ENCODE data around the gene ARHGEF26. TPM values are rescaled to one million over a fixed set of nuclear protein-coding genes. Genes with fewer than 3 reads are reported as not detected.
A peak's percentile ranks its signal among the peaks of the same experiment; 100 is the strongest.

The ARHGEF26 gene
- total and polyA plus RNA-seq, 7 donors: 2.3 to 125 (median 48.4) TPM

DNA sequence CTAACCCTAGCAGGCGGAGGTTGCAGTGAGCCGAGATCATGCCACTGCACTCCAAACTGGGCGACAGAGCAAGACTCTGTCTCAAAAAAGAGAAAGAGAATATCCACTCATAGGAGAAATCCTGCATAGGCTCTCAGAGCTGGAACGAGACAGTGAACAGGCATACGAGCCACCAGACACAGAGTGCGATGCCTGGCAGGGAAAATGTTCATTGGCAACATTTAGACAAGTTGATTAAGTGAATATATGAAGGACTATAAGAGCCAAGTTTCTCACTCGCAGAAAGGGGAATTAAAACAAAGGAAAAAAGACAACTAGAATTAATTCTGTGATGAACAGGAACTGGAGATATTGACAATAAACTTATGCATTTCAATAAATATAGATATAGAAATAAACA, 27.1 kb upstream of the ARHGEF26 start:
- Histone ChIP-seq H3K27ac (peak overlapping the region; percentile 4 to 70 (median 49)), H3K36me3 (no peaks in the 10 kb centered on the region), H3K4me1 (peaks cover 0 to 43% (median 17%) of the 10 kb centered on the region in 4 donors), H3K4me3 (no peak overlapping the region), H3K9me3 (no peaks in the 10 kb centered on the region), H3K27me3 (no peaks in the 10 kb centered on the region)
- DNase-seq: no peak
- intact Hi-C loops (cut with DNase I): no loop called here
- WGBS, 2 donors: 89 to 93% methylated on average over 7 of the region's 7 CpGs
- TF ChIP-seq, protein P1, sequence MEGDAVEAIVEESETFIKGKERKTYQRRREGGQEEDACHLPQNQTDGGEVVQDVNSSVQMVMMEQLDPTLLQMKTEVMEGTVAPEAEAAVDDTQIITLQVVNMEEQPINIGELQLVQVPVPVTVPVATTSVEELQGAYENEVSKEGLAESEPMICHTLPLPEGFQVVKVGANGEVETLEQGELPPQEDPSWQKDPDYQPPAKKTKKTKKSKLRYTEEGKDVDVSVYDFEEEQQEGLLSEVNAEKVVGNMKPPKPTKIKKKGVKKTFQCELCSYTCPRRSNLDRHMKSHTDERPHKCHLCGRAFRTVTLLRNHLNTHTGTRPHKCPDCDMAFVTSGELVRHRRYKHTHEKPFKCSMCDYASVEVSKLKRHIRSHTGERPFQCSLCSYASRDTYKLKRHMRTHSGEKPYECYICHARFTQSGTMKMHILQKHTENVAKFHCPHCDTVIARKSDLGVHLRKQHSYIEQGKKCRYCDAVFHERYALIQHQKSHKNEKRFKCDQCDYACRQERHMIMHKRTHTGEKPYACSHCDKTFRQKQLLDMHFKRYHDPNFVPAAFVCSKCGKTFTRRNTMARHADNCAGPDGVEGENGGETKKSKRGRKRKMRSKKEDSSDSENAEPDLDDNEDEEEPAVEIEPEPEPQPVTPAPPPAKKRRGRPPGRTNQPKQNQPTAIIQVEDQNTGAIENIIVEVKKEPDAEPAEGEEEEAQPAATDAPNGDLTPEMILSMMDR (IDR thresholded peaks at IDR 0.05): no peak
- TF ChIP-seq POLR2A (IDR thresholded peaks at IDR 0.05) (no peak), EP300 (IDR thresholded peaks at IDR 0.05) (no peak), POLR2AphosphoS5 (IDR thresholded peaks at IDR 0.05) (no peak)

GRCh38 chr3:154095832-154096421, 25.3 kb upstream of the ARHGEF26 start:
- H3K4me1 ChIP-seq: peaks cover 0 to 43% (median 17%) of the 10 kb centered on the region in 4 donors
- H3K36me3 ChIP-seq: no peaks in the 10 kb centered on the region
- no peaks in the 10 kb centered on the region for H3K27me3 ChIP-seq
- intact Hi-C loops (cut with DNase I): loop anchor here (1.0 kb wide), 1 partner anchor 157 kb away; no protein-coding TSS in a partner anchor
- no peaks in the 10 kb centered on the region for H3K9me3 ChIP-seq
- DNase-seq: no peak
- no peak overlapping the region for H3K4me3 ChIP-seq
- TF ChIP-seq, protein P1 (IDR thresholded peaks at IDR 0.05): peak in 2 of 4 experiments; percentile 45 to 51
- no peak for TF ChIP-seq POLR2A (IDR thresholded peaks at IDR 0.05)
- peak overlapping the region in 2 of 4 donors; percentile 1 to 70 for H3K27ac ChIP-seq
- WGBS, 2 donors: 61 to 88% methylated on average over 3 of the region's 3 CpGs

DNA sequence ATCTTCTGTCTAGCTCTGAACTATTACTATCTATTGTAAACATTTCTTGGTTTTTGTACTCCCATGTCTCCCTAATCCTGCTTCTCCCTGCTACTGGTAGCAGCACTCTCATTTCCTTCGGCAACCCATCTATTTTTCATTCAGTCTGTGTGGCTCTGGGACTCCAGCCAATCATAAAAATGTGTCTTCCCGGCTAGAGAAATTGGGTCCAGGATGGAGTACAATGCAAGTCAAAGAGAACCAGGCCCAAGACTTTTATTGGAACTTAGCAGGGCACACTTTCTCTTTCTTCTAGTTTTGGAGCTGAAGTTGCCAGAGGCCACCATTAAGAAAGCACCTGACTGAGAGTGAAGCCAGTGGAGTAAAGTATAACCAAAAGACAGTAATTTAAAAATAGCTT, 22.8 kb upstream of the ARHGEF26 start:
- intact Hi-C loops (cut with DNase I): no loop called here

DNA sequence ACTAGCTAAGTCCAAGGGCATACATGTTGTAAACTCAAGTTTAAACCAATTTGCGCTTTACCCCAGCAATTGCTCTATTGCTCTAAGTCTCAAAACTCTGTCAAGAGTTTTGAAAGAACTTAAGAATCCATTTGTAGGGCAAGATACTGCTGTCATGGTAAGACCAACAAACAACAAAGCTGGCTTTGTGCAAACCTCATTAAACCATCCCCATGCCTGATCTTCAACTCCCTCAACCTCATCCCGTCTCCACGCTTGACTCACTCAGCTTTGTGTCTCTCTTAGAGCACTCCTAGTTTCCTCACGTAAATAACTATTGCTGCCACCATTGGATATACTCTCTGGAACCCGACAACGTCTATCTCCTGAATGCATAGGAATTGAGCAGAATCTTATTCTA, 20.6 kb upstream of the ARHGEF26 start:
- WGBS, 2 donors: 94 to 96% methylated on average over 6 of the region's 6 CpGs

More for the DNA sequence above, 22.8 kb upstream of the ARHGEF26 start:
- Histone ChIP-seq H3K36me3 (no peaks in the 10 kb centered on the region), H3K9me3 (no peaks in the 10 kb centered on the region), H3K4me3 (no peak overlapping the region), H3K4me1 (peaks cover 0 to 40% (median 17%) of the 10 kb centered on the region in 4 donors), H3K27me3 (no peaks in the 10 kb centered on the region), H3K27ac (peak overlapping the region in 3 of 4 donors; percentile 19 to 64 (median 47))
- 72 to 82% methylated on average over 2 of the region's 2 CpGs for WGBS, 2 donors
- DNase-seq: no peak
- TF ChIP-seq POLR2AphosphoS5 (IDR thresholded peaks at IDR 0.05) (no peak), EP300 (IDR thresholded peaks at IDR 0.05) (no peak), POLR2A (IDR thresholded peaks at IDR 0.05) (no peak)
- TF ChIP-seq, protein P1 (IDR thresholded peaks at IDR 0.05): no peak

More for the DNA sequence above, 20.6 kb upstream of the ARHGEF26 start:
- no peak overlapping the region for H3K27ac ChIP-seq
- intact Hi-C loops (cut with DNase I): no loop called here
- no peak overlapping the region for H3K4me3 ChIP-seq
- H3K4me1 ChIP-seq: peaks cover 0 to 24% (median 13%) of the 10 kb centered on the region in 4 donors
- no peaks in the 10 kb centered on the region for H3K36me3 ChIP-seq
- no peak for DNase-seq
- TF ChIP-seq, protein P1 (IDR thresholded peaks at IDR 0.05): no peak
- TF ChIP-seq EP300 (IDR thresholded peaks at IDR 0.05): no peak
- TF ChIP-seq POLR2AphosphoS5 (IDR thresholded peaks at IDR 0.05): no peak
- TF ChIP-seq POLR2A (IDR thresholded peaks at IDR 0.05): no peak
- no peaks in the 10 kb centered on the region for H3K9me3 ChIP-seq
- H3K27me3 ChIP-seq: no peaks in the 10 kb centered on the region

Data from sigmoid colon (tissue), 7 donors.